ENCODE measurements around the gene CCNH.

The CCNH gene

GRCh38 chr5:87412630-87413342, at the start of gene CCNH:
Gene CCNH (minus strand): TSS chr5:87412930. CDS start chr5:87412794, 136 bp downstream.
- peak; percentile 90 for DNase-seq

- no peak for DNase-seq
Measured at GRCh38 chr5:87457706-87458105, 45.0 kb upstream of the CCNH start.

- DNase-seq: no peak
Measured at GRCh38 chr5:87453801-87454200, 41.1 kb upstream of the CCNH start.

GRCh38 chr5:87452837-87453236, 40.1 kb upstream of the CCNH start:
- no peak for DNase-seq

GRCh38 chr5:87442419-87442818, 29.7 kb upstream of the CCNH start:
- no peak for DNase-seq

GRCh38 chr5:87438231-87438630, 25.5 kb upstream of the CCNH start:
- no peak for DNase-seq

- DNase-seq: no peak
Measured at GRCh38 chr5:87437724-87438123, 25.0 kb upstream of the CCNH start.

GRCh38 chr5:87435144-87435694, 22.5 kb upstream of the CCNH start:
- no peak for DNase-seq

GRCh38 chr5:87434461-87434860, 21.7 kb upstream of the CCNH start:
- DNase-seq: no peak

GRCh38 chr5:87433945-87434344, 21.2 kb upstream of the CCNH start:
- DNase-seq: no peak

- DNase-seq: no peak
Measured at GRCh38 chr5:87432460-87432859, 19.7 kb upstream of the CCNH start.

GRCh38 chr5:87430863-87431457, 18.2 kb upstream of the CCNH start:
- no peak for DNase-seq

GRCh38 chr5:87423755-87424154, 11.0 kb upstream of the CCNH start:
- DNase-seq: no peak

- no peak for DNase-seq
Measured at GRCh38 chr5:87421307-87421706, 8.6 kb upstream of the CCNH start.

- DNase-seq: no peak
Measured at GRCh38 chr5:87418506-87418905, 5.8 kb upstream of the CCNH start.

GRCh38 chr5:87413343-87413645, 564 bp upstream of the CCNH start:
- DNase-seq: no peak

GRCh38 chr5:87411973-87412629, 629 bp downstream of the CCNH start:
- no peak for DNase-seq

- no peak for DNase-seq
Measured at GRCh38 chr5:87411586-87411972, 1.2 kb downstream of the CCNH start.

GRCh38 chr5:87410931-87411330, 1.8 kb downstream of the CCNH start:
- no peak for DNase-seq

GRCh38 chr5:87408204-87408603, 4.5 kb downstream of the CCNH start:
- DNase-seq: no peak

- DNase-seq: no peak
Measured at GRCh38 chr5:87405472-87406155, 7.1 kb downstream of the CCNH start.

- no peak for DNase-seq
Measured at GRCh38 chr5:87404359-87404758, 8.4 kb downstream of the CCNH start.

- no peak for DNase-seq
Measured at GRCh38 chr5:87403899-87404298, 8.8 kb downstream of the CCNH start.

- DNase-seq: no peak
Measured at GRCh38 chr5:87403409-87403808, 9.3 kb downstream of the CCNH start.

Measured in NCI-H2227 treated with DMSO at 0.1 percent for 48 hours (cell line).